WTC11 (cell line): ENCODE measurements around the gene PRKCZ. TPM values are rescaled to one million over a fixed set of nuclear protein-coding genes. Genes with fewer than 3 reads are reported as not detected.

Source experiments
- ATAC-seq: fragments of 200-7000 bp; cut with Tn5 transposase; 2 replicates; pipeline ENCODE4 v1.10.0; 2021; ENCODE audit warnings: mild to moderate bottlenecking, moderate library complexity
- CTCF ChIA-PET: fragments of 300-600 bp; sonication (Branson Sonifier 250); formaldehyde crosslinking; loops from one replicate; lab custom pipeline; 2021; ENCODE audit warnings: antibody characterized with exemption; lab: Charles Lee
- POLR2A ChIA-PET: fragments of 350-600 bp; sonication (Branson Sonifier 250); formaldehyde crosslinking; loops from one replicate; lab custom pipeline; 2021; ENCODE audit warnings: antibody characterized with exemption; lab: Charles Lee
- DNase-seq: peaks from one replicate; pipeline ENCODE4 v3.0.0; 2021; ENCODE audit warnings: low spot score
- H3K27ac Mint-ChIP-seq: 2 replicates; pipeline ENCODE4 v1.8.0; 2021; ENCODE audit warnings: mixed read lengths
- H3K27me3 Mint-ChIP-seq: 2 replicates; pipeline ENCODE4 v1.8.0; 2021; ENCODE audit warnings: low read depth, mild to moderate bottlenecking, moderate library complexity, mixed read lengths
- H3K36me3 Mint-ChIP-seq: 2 replicates; pipeline ENCODE4 v1.8.0; 2021; ENCODE audit warnings: mixed read lengths
- H3K4me1 Mint-ChIP-seq: 2 replicates; pipeline ENCODE4 v1.8.0; 2022; ENCODE audit warnings: mixed read lengths
- H3K4me3 Mint-ChIP-seq: 2 replicates; pipeline ENCODE4 v1.8.0; 2021; ENCODE audit warnings: mild to moderate bottlenecking, moderate library complexity, mixed read lengths
- H3K9me3 Mint-ChIP-seq: 2 replicates; pipeline ENCODE4 v1.8.0; 2021; ENCODE audit warnings: mixed read lengths
- ARID4B ChIP-seq: sonication (generic); formaldehyde crosslinking; IDR thresholded peaks from 2 replicates; pipeline ENCODE4 v1.8.0; 2023; ENCODE audit warnings: missing genetic modification reagents, mild to moderate bottlenecking, borderline replicate concordance
- ATF1 ChIP-seq: sonication (generic); formaldehyde crosslinking; IDR thresholded peaks from 2 replicates; pipeline ENCODE4 v1.8.1; 2023; ENCODE audit warnings: mild to moderate bottlenecking, moderate library complexity, missing genetic modification reagents
- ATF2 ChIP-seq: sonication (generic); formaldehyde crosslinking; IDR thresholded peaks from 2 replicates; pipeline ENCODE4 v1.8.1; 2022; ENCODE audit warnings: low read depth, missing genetic modification reagents, borderline replicate concordance
- CTCF ChIP-seq: fragments of 200-600 bp; IDR thresholded peaks from 2 replicates; pipeline ENCODE4 v1.8.0; 2022; ENCODE audit warnings: antibody characterized with exemption
- ESRRA ChIP-seq: sonication (generic); formaldehyde crosslinking; IDR thresholded peaks from 2 replicates; pipeline ENCODE4 v1.8.1; 2022; ENCODE audit warnings: mild to moderate bottlenecking, missing genetic modification reagents, borderline replicate concordance
- GTF2I ChIP-seq: fragments of 250-450 bp; sonication (Bioruptor Pico); conservative IDR thresholded peaks from 2 replicates; pipeline ENCODE4 v1.4.0; 2021; ENCODE audit warnings: mild to moderate bottlenecking
- HMGXB4 ChIP-seq: sonication (generic); formaldehyde crosslinking; IDR thresholded peaks from 2 replicates; pipeline ENCODE4 v1.8.1; 2023; ENCODE audit warnings: mild to moderate bottlenecking, moderate library complexity, missing genetic modification reagents
- JAZF1 ChIP-seq: fragments of 250-450 bp; sonication (Bioruptor Pico); IDR thresholded peaks from 2 replicates; pipeline ENCODE4 v1.9.0; 2021; ENCODE audit warnings: moderate library complexity, mild to moderate bottlenecking, inconsistent platforms
- SMAD3 ChIP-seq: sonication (generic); formaldehyde crosslinking; IDR thresholded peaks from 2 replicates; pipeline ENCODE4 v1.8.0; 2022; ENCODE audit warnings: missing genetic modification reagents, mild to moderate bottlenecking, borderline replicate concordance
- SMAD4 ChIP-seq: sonication (generic); formaldehyde crosslinking; IDR thresholded peaks from 2 replicates; pipeline ENCODE4 v1.8.0; 2022; ENCODE audit warnings: mild to moderate bottlenecking, missing genetic modification reagents
- TP53 ChIP-seq: sonication (generic); formaldehyde crosslinking; IDR thresholded peaks from 2 replicates; pipeline ENCODE4 v1.8.1; 2023; ENCODE audit warnings: mild to moderate bottlenecking, missing genetic modification reagents
- ZNF425 ChIP-seq: fragments of 250-450 bp; sonication (Bioruptor Pico); conservative IDR thresholded peaks from 2 replicates; pipeline ENCODE4 v1.9.0; 2021; ENCODE audit warnings: mild to moderate bottlenecking
- ZNF532 ChIP-seq: fragments of 250-450 bp; sonication (Bioruptor Pico); IDR thresholded peaks from 2 replicates; pipeline ENCODE4 v1.9.0; 2021; ENCODE audit warnings: mild to moderate bottlenecking, borderline replicate concordance
- total RNA-seq: library from RNA; stranded (reverse); gene quantifications from 3 replicates; pipeline ENCODE4 v1.2.3, GENCODE V29; 2021

The PRKCZ gene
- total RNA-seq, 1 experiment from 2014 or later, result 52.5 TPM

GRCh38 chr1:2014741-2015735, 35.2 kb upstream of the PRKCZ start:
- Mint-ChIP-seq H3K27ac (no peak overlapping the region; the same call in 1 of the 2 replicates), H3K4me3 (no peak overlapping the region), H3K36me3 (no peaks in the 10 kb centered on the region), H3K4me1 (peaks cover 8% of the 10 kb centered on the region), H3K27me3 (peaks cover 17% of the 10 kb centered on the region)
- ChIA-PET CTCF (interaction anchor here (2.9 to 4.3 kb wide), 2 partner anchors 30 to 54 kb away, joined by 11 to 30 read pairs; no protein-coding TSS in a partner anchor), POLR2A (no interaction called here)
- ATAC-seq (no peak), DNase-seq (no peak)
- TF ChIP-seq GTF2I (CRISPR knock-in tag) (no peak), ATF2 (CRISPR knock-in tag) (no peak), SMAD4 (CRISPR knock-in tag) (no peak), ESRRA (CRISPR knock-in tag) (no peak), ZNF532 (CRISPR knock-in tag) (no peak), SMAD3 (no peak), ATF1 (no peak), JAZF1 (CRISPR knock-in tag) (no peak), ARID4B (no peak), HMGXB4 (CRISPR knock-in tag) (no peak)
- TF ChIP-seq, all 79 proteins: peak for 0
- H3K9me3 Mint-ChIP-seq, result no peaks in the 10 kb centered on the region

- ChIA-PET POLR2A (interaction anchor here (0.6 kb wide), 1 partner anchor 9 kb away, joined by 5 read pairs; no protein-coding TSS in a partner anchor), CTCF (no interaction called here)
- Mint-ChIP-seq H3K27ac (no peak overlapping the region), H3K27me3 (peaks cover 28% of the 10 kb centered on the region), H3K4me3 (no peak overlapping the region), H3K9me3 (no peaks in the 10 kb centered on the region), H3K36me3 (no peaks in the 10 kb centered on the region), H3K4me1 (peaks cover 8% of the 10 kb centered on the region)
- no peak for DNase-seq
- TF ChIP-seq TP53 (CRISPR knock-in tag) (no peak), CTCF (no peak), ZNF425 (CRISPR knock-in tag) (no peak)
- ATAC-seq, result no peak
These were observed 34.1 kb upstream of the PRKCZ start for GRCh38 chr1:2016123-2016522.
